Endometrium (tissue), 2 donors: ENCODE results near the gene ASGR1.

Experiments
- FAIRE-seq: peaks from 2 replicates; lab custom pipeline; 2012; peaks lifted over from hg19 to GRCh38; lab: Jason Lieb, UNC
- donor health status: control.
- donor health status: control.

The ASGR1 gene

DNA sequence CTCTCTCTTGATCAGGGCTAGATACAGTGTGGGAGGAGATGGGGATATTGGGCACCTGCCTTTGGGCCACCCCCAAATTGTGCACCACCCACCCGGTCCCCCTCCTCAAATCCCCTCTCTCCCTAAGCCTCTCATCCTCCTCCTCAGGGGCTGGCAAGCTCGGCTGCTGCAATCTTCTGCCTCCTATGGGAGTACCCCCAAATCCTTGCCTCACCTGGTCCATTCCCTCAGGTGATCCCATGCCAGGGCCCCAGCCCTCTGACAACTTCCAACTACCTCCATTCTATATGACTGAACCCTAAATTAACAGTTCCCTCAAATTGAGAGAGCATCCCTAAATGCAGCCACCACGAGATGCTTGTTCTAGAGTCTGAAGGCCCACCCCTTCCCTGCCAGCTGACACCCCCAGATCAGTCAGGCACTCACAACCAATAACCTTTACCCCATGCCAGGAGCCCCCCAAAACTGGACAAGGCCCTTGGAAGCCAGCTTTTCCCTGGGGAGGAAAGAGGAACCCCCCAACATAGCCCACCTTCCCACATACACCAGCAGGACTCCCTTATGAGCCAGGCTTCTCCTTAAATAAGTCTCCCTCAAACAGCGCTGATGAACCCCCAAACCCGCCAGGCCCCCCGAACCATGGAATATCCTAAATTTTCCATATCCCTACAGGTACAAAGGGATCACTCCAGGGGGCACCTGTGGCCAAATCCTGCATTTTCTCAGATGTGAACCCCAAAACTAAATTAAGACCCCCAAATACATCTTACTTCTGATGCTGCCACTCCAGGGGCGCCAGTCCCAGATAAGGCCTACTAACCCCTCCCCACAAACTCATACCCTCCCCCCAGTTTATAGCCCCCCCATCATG is 37.3 kb upstream of the ASGR1 start:
- FAIRE-seq, result no peak

GRCh38 chr17:7215652-7216180 is 36.5 kb upstream of the ASGR1 start:
- FAIRE-seq, result no peak

GRCh38 chr17:7215136-7215638 is 36.0 kb upstream of the ASGR1 start:
- FAIRE-seq, result peak; percentile 89

DNA sequence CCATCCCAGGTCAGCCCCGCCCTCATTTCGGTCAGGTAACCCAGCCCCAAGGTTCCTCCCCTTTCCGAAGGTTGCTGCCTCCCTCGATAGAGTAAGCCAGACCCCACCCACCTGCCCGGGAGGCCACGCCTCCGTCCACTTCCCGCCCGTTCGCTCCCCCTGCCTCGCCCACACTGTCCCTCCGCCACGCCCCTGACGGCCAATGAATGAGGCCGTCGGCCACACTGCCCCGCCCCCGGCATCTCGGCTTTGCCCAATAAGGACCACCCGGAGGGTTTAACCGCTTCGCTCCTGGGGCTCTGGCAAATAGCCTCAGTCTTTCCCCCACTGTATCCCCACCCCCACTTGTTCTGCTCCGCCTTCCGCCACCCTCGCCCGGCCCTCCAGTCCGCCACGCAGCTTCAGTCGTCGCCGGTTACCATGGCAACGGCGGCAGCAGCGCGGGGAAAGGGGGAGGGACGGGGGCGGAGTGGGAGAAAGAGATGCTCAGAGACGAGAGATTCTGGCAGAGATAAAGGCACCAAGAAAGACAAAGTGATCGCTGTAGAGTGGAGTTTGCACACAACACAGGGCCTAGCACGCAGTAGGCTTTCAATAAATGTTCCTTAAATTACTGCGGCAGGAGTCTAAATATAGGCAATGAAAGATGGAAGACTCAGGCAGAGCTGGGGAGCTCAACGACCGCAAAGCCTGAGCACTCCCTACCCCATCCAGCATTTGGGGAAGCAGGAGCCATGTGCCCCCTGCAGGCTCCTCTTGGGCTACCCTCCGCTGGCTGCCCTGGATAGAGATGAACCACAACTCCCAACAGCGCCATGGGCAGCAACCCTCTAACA is 35.3 kb upstream of the ASGR1 start:
- FAIRE-seq, result peak; percentile 93

DNA sequence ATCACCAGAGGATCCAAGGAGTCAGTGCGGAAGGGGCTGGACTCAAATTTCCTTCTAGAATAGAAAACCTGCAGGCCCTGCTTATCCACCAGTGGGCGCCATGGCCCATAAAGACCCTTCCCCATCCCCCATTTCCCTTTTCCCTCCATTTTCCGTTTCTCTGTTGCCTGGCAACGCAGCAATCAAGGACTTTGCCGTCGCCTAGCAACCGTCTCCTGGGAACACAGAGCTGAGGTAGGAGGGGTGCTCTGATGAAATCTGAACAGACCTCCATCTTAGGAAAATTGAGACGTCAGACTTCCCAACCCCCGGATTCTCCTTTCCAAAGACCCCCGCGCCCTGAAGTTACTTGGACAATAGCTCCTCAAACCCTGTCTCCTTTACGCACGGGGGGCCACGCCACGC is 34.7 kb upstream of the ASGR1 start:
- FAIRE-seq, result no peak

DNA sequence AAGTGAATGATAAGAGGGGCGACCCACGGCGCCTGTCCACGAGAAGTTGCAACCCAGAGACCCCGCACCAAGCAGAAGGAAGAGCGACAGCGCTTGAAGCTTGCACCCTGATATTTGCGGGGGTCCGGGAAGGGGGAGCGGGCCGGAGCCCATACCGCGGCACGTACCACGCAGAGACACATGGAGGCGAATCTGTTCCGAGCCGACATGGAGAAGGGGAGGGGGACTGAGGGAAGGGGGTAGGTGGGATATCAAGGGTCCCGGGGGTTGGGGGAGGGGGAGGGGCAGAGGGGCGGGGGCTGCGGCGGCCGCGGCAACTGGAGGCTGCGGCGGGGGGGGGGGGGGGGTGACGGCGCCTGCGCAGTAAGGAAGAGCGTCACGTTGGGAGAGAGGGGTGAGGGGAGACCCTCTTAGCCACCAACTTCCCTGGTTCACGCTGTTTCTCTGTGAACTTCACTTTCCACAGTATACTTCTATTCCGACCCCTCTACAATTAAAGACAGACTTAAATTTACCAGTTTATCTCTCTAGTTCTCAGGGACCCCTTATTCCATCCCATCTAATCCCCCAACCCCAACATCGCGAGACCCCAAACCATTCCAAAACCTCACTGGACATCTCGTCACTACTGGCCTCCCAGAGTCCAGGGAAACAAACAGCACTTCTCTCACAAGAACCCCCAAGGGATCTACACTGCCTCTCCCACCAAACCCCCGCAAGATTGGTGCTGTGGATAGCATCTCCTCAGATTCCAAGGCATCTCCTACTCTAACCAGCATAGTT is 32.5 kb upstream of the ASGR1 start:
- no peak for FAIRE-seq

GRCh38 chr17:7208754-7209460 is 29.7 kb upstream of the ASGR1 start:
- FAIRE-seq, result no peak

GRCh38 chr17:7208027-7208571 is 28.9 kb upstream of the ASGR1 start:
- no peak for FAIRE-seq

DNA sequence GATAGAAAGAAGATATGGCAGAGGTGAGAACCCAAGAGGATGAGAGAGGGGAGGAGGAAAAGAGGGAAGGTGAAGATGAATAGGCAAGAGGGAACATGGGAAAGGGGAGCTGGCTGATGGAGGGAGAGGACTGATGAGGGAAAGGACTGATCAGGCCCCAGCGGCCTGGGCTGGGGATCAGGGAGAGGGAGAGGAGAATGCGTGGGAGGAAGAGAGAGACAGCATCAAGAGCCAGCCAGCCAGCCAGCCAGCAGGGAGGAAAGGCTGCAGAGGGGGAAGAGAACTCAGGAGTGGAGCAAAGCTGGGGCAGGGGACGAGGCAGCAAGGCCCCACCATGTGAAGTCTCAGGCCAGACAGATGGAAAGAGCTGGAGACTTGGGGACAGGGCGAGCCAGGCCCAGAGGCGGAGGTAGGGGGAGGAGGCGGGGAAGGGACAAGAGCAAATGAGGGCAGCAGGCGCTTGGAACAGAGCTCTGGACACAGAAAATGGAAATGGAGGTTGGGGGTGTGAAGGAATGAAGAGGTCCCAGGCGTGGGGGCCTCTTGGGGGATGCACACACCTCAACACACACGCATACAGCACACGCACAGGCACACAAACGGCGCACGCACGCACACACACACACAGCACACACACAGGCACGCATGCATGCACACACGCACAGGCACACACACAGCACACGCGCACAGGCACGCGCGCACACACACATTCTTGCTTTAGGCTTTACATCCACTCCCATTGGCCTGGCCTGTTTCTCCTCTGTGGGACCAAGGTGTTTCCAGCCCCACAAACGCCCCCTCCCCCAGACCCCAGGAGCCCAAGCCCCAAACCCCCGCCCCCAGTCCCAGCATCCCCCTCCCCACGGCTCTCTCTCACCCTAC is 28.2 kb upstream of the ASGR1 start:
- FAIRE-seq, result no peak

DNA sequence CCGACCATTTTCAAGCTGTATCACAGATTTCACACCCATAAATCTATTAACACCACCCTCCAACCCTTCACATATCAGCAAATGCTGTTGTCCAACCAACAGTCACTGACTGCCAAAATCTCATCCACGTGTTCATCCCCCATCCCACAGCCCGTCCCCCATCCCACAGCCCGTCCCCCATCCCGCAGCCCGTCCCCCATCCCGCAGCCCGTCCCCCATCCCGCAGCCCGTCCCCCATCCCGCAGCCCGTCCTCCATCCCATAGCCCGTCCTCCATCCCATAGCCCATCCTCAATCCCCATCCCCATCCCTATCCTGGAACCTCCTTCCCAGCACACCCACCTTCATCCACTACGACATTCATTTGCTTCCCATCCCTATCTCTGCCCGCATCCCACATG is 26.4 kb upstream of the ASGR1 start:
- no peak for FAIRE-seq

DNA sequence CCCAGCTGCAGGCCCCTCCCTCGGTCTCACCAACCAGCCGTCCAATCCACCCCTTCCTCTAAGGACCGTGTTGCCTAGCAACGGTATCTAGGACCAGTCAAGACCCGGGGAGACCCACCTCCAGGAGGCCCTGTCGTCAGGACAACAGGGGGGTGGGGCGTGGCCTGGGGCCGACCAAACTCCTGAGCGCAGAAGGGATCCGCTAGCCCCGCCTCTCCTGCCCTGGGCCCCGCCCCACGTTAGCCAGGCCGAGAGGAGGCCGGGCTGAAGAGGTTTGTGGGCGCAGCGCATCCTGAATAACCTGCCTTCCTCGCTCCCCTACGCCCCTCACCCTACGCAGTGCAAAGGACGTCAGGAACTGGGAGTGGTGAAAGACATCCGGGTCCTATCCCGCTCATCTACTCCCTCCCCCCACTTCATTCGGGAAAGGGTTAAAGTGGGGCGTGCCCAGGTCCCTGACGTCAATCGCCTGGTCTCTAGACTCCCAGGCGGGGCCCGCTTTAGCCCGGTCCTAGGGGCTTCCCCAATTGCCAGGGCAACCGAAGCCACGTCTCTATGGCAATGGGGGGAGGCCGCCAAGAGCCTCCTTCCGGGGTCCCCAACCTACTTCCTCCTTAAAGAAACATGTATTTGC is 25.8 kb upstream of the ASGR1 start:
- peak; percentile 57 for FAIRE-seq

- no peak for FAIRE-seq
Measured at GRCh38 chr17:7204336-7204735, 25.2 kb upstream of the ASGR1 start.

DNA sequence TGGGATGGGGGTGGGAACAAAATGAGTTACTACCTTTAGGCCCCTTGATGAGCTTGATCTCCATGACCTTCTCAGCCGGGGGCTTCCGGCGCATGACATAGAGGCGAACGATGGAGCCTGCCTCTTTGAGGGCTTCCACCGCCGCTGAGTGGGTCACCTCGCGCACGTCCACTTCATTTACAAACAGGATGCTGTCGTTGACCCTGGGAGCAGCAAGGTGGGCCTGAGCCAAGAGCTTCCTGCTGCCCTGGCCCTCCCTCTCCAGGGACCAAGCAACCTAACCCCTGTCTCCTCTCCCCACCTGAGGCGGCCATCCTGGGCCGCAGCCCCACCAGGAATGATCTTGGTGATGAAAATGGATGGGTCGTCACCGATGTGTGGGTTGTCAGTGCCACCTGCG is 24.2 kb upstream of the ASGR1 start:
- no peak for FAIRE-seq

DNA sequence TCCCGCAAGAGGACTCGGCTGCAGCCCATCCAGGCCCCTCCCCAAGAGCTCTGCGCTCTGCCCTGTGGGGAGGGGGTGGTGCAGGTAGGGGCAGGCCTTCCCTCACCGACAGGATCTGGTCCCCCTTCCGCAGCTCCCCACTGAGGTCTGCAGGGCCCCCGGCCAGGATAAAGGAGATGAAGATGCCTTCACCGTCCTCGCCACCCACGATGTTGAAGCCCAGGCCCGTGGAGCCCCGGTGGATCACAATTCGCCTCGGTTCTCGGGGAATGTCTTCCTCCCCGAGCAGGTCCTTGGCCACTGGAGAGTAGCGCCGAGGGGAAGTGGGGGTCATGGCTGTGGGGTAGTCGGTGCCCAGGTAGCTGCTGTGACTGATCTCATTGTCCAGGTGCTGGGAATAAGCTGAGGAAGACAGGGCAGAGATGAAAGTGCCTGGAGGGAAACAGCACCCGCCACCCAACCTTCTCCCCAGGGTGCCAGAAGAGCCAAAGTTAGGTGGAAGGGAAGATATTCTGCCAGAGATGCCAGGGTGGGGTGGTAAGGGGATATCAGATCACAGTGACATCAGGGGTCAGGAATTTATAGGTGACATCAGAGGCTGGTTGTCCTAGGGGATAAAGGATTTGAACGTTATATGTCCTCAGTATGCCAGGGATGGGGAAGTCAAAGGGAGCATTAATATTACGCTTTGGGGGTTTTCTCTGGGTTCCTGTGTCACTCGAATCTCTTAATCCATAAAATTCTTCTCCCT is 17.7 kb upstream of the ASGR1 start:
- no peak for FAIRE-seq

DNA sequence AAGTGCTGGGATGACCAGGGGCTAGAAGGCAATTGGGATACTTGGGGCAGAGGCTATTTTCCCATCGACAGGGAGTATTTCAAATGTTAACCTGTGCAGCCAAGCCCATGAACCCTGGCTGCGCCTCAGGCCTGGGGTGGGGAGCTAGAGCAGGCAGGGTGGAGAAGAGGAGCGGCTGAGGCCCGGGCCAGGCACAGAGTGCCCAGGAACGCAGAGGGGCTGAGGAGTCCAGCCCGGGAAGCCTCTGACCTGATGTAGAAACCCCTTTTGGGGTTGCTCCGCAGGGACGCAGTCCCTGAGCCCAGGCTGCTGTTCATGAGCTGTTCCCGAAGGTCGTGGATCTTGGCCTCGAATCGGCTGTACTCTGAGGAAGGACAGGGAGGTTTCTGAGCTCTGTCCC is 16.8 kb upstream of the ASGR1 start:
- no peak for FAIRE-seq

GRCh38 chr17:7192271-7192937 is 13.2 kb upstream of the ASGR1 start:
- no peak for FAIRE-seq

- FAIRE-seq, result no peak
Measured at GRCh38 chr17:7191571-7192270, 12.6 kb upstream of the ASGR1 start.

- FAIRE-seq, result no peak
Measured at GRCh38 chr17:7191069-7191468, 11.9 kb upstream of the ASGR1 start.
